ENCODE results near the gene EDAR. TPM values are rescaled to one million over a fixed set of nuclear protein-coding genes. Genes with fewer than 3 reads are reported as not detected.

EDAR gene
- total and polyA plus RNA-seq, 4 donors = not detected

GRCh38 chr2:109013051-109013450 lies 24.0 kb upstream of the EDAR start:
- DNase-seq = no peak
- Histone ChIP-seq H3K27ac (ENCODE audit: low read depth in 1 of 2, low read length in 2 of 2) (no peak overlapping the region), H3K9me3 (ENCODE audit: control insufficient read depth, low read length) (no peaks in the 10 kb centered on the region), H3K36me3 (ENCODE audit: control insufficient read depth in 1 of 2, insufficient read depth in 2 of 2, low read length in 1 of 2) (no peaks in the 10 kb centered on the region), H3K4me3 (ENCODE audit: low read length in 2 of 2) (no peak overlapping the region), H3K4me1 (ENCODE audit: control insufficient read depth in 1 of 2, insufficient read depth in 2 of 2, low read length in 2 of 2) (no peaks in the 10 kb centered on the region), H3K27me3 (ENCODE audit: control insufficient read depth in 1 of 2, insufficient read depth in 2 of 2, low read length in 1 of 2) (peaks cover 1 to 4% of the 10 kb centered on the region in 2 donors)
- intact Hi-C loops (cut with DNase I) = no loop called here
- no peak for ATAC-seq (ENCODE audit: low FRiP score)
- 89 to 90% methylated on average over 5 of the region's 5 CpGs for WGBS, 2 donors

- H3K36me3 ChIP-seq (ENCODE audit: control insufficient read depth in 1 of 2, insufficient read depth in 2 of 2, low read length in 1 of 2) = no peaks in the 10 kb centered on the region
- H3K4me3 ChIP-seq (ENCODE audit: low read length in 2 of 2) = no peak overlapping the region
- H3K4me1 ChIP-seq (ENCODE audit: control insufficient read depth in 1 of 2, insufficient read depth in 2 of 2, low read length in 2 of 2) = no peaks in the 10 kb centered on the region
- WGBS, 2 donors = 54 to 58% methylated on average over 9 of the region's 9 CpGs
- no peak for DNase-seq
- H3K27me3 ChIP-seq (ENCODE audit: control insufficient read depth in 1 of 2, insufficient read depth in 2 of 2, low read length in 1 of 2) = peaks cover 1 to 4% of the 10 kb centered on the region in 2 donors
- intact Hi-C loops (cut with DNase I) = no loop called here
- H3K27ac ChIP-seq (ENCODE audit: low read depth in 1 of 2, low read length in 2 of 2) = no peak overlapping the region
- ATAC-seq (ENCODE audit: low FRiP score) = no peak
- no peaks in the 10 kb centered on the region for H3K9me3 ChIP-seq (ENCODE audit: control insufficient read depth, low read length)
Observed at GRCh38 chr2:109009920-109010610, 21.0 kb upstream of the EDAR start.

- no peaks in the 10 kb centered on the region for H3K9me3 ChIP-seq (ENCODE audit: control insufficient read depth, low read length)
- no peak for ATAC-seq (ENCODE audit: low FRiP score)
- intact Hi-C loops (cut with DNase I) = no loop called here
- DNase-seq = no peak
- 93 to 97% methylated on average over 4 of the region's 4 CpGs for WGBS, 2 donors
- no peak overlapping the region for H3K4me3 ChIP-seq (ENCODE audit: low read length in 2 of 2)
- no peak overlapping the region for H3K27ac ChIP-seq (ENCODE audit: low read depth in 1 of 2, low read length in 2 of 2)
- H3K36me3 ChIP-seq (ENCODE audit: control insufficient read depth in 1 of 2, insufficient read depth in 2 of 2, low read length in 1 of 2) = no peaks in the 10 kb centered on the region
- H3K27me3 ChIP-seq (ENCODE audit: control insufficient read depth in 1 of 2, insufficient read depth in 2 of 2, low read length in 1 of 2) = peaks cover 1 to 2% of the 10 kb centered on the region in 2 donors
- no peaks in the 10 kb centered on the region for H3K4me1 ChIP-seq (ENCODE audit: control insufficient read depth in 1 of 2, insufficient read depth in 2 of 2, low read length in 2 of 2)
Observed at GRCh38 chr2:109006971-109007370, 18.0 kb upstream of the EDAR start.

DNA sequence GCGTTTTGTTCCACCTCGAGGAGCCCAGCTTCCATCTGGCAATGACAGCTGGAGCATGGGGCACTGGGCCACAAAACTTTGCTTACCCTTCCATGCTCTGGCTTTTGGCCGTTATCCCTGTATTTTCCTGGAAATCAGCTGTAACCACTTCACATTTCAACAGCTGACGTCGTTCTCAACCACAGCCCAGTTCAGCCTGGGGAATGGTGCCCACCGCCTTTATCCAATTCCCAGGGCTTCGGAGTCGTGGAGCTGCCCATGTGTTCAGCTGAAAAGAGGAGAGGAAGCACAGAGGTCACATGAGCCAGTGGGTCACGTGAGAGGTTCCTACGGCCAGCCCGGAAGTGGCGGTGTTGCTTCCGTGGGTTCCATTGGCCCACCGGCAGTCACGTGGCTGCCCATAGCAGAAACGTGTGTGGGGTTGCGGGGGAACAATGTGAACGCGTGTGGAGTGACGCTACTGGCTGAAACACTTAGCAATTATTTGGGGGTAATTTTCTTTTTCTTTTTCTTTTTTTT lies 16.7 kb upstream of the EDAR start:
- no peaks in the 10 kb centered on the region for H3K36me3 ChIP-seq (ENCODE audit: control insufficient read depth in 1 of 2, insufficient read depth in 2 of 2, low read length in 1 of 2)
- no peaks in the 10 kb centered on the region for H3K4me1 ChIP-seq (ENCODE audit: control insufficient read depth in 1 of 2, insufficient read depth in 2 of 2, low read length in 2 of 2)
- peak; percentile 44 for ATAC-seq (ENCODE audit: low FRiP score)
- peak; percentile 46 to 80 for DNase-seq
- no peaks in the 10 kb centered on the region for H3K9me3 ChIP-seq (ENCODE audit: control insufficient read depth, low read length)
- no peak overlapping the region for H3K4me3 ChIP-seq (ENCODE audit: low read length in 2 of 2)
- WGBS, 2 donors = 20 to 27% methylated on average over 20 of the region's 20 CpGs
- intact Hi-C loops (cut with DNase I) = no loop called here
- H3K27ac ChIP-seq (ENCODE audit: low read depth in 1 of 2, low read length in 2 of 2) = no peak overlapping the region
- H3K27me3 ChIP-seq (ENCODE audit: control insufficient read depth in 1 of 2, insufficient read depth in 2 of 2, low read length in 1 of 2) = no peaks in the 10 kb centered on the region

- DNase-seq (no peak), ATAC-seq (ENCODE audit: low FRiP score) (no peak)
- no peaks in the 10 kb centered on the region for H3K4me1 ChIP-seq (ENCODE audit: control insufficient read depth in 1 of 2, insufficient read depth in 2 of 2, low read length in 2 of 2)
- H3K9me3 ChIP-seq (ENCODE audit: control insufficient read depth, low read length) = no peaks in the 10 kb centered on the region
- H3K27me3 ChIP-seq (ENCODE audit: control insufficient read depth in 1 of 2, insufficient read depth in 2 of 2, low read length in 1 of 2) = no peaks in the 10 kb centered on the region
- no peaks in the 10 kb centered on the region for H3K36me3 ChIP-seq (ENCODE audit: control insufficient read depth in 1 of 2, insufficient read depth in 2 of 2, low read length in 1 of 2)
- no peak overlapping the region for H3K27ac ChIP-seq (ENCODE audit: low read depth in 1 of 2, low read length in 2 of 2)
- no peak overlapping the region for H3K4me3 ChIP-seq (ENCODE audit: low read length in 2 of 2)
- intact Hi-C loops (cut with DNase I) = no loop called here
- WGBS, 2 donors = 87 to 96% methylated on average over 3 of the region's 3 CpGs
Observed at GRCh38 chr2:109001201-109001600, 12.2 kb upstream of the EDAR start.

GRCh38 chr2:109000738-109001137 lies 11.7 kb upstream of the EDAR start:
- Histone ChIP-seq H3K9me3 (ENCODE audit: control insufficient read depth, low read length) (no peaks in the 10 kb centered on the region), H3K4me1 (ENCODE audit: control insufficient read depth in 1 of 2, insufficient read depth in 2 of 2, low read length in 2 of 2) (no peaks in the 10 kb centered on the region), H3K27ac (ENCODE audit: low read depth in 1 of 2, low read length in 2 of 2) (no peak overlapping the region), H3K27me3 (ENCODE audit: control insufficient read depth in 1 of 2, insufficient read depth in 2 of 2, low read length in 1 of 2) (no peaks in the 10 kb centered on the region), H3K36me3 (ENCODE audit: control insufficient read depth in 1 of 2, insufficient read depth in 2 of 2, low read length in 1 of 2) (no peaks in the 10 kb centered on the region), H3K4me3 (ENCODE audit: low read length in 2 of 2) (no peak overlapping the region)
- intact Hi-C loops (cut with DNase I) = no loop called here
- DNase-seq (no peak), ATAC-seq (ENCODE audit: low FRiP score) (no peak)
- 89 to 92% methylated on average over 4 of the region's 4 CpGs for WGBS, 2 donors

DNA sequence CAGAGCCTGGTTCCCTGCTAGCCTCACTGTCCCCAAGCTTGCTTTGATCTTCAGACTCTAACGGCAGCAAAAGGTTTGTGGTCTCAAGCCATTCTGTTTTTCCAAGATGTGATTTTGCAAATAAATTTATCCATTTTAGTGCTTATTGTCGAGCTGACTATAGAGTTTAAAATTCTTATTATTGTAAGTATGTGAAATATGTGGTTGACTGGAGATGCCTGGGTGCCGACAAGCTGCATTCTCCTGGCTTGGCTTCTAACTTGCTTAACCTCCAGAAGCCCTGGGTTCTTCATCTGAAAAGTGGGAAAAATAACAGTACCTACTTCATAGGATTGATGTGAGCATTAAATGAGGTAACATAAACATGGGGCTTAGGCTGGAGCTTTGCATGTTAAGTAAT lies 9.9 kb upstream of the EDAR start:
- H3K27me3 ChIP-seq (ENCODE audit: control insufficient read depth in 1 of 2, insufficient read depth in 2 of 2, low read length in 1 of 2) = no peaks in the 10 kb centered on the region
- no peak overlapping the region for H3K27ac ChIP-seq (ENCODE audit: low read depth in 1 of 2, low read length in 2 of 2)
- WGBS, 2 donors = 71 to 73% methylated on average over 3 of the region's 3 CpGs
- H3K4me3 ChIP-seq (ENCODE audit: low read length in 2 of 2) = no peak overlapping the region
- no peaks in the 10 kb centered on the region for H3K4me1 ChIP-seq (ENCODE audit: control insufficient read depth in 1 of 2, insufficient read depth in 2 of 2, low read length in 2 of 2)
- intact Hi-C loops (cut with DNase I) = no loop called here
- no peak for ATAC-seq (ENCODE audit: low FRiP score)
- no peak for DNase-seq
- H3K9me3 ChIP-seq (ENCODE audit: control insufficient read depth, low read length) = no peaks in the 10 kb centered on the region
- no peaks in the 10 kb centered on the region for H3K36me3 ChIP-seq (ENCODE audit: control insufficient read depth in 1 of 2, insufficient read depth in 2 of 2, low read length in 1 of 2)

DNA sequence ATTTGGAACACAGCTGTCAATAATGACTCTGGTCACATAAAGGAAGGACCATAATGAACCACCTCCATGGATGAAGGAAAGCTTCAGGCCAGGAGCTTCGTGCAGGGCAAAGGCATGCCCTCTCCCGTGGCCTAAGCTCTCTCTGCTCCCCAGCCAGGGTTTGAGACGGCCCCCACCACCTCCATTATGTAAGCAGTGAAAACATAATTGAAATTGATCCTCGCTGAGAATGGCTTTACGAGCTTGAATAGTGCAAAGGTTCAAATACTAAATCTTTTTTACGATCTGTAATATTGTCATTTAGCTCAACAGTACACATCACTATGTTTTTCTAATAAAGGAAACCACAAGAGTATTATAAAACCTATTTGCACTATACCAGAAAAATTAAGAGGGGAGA lies 5.2 kb upstream of the EDAR start:
- intact Hi-C loops (cut with DNase I) = no loop called here
- Histone ChIP-seq H3K9me3 (ENCODE audit: control insufficient read depth, low read length) (no peaks in the 10 kb centered on the region), H3K27ac (ENCODE audit: low read depth in 1 of 2, low read length in 2 of 2) (no peak overlapping the region), H3K36me3 (ENCODE audit: control insufficient read depth in 1 of 2, insufficient read depth in 2 of 2, low read length in 1 of 2) (no peaks in the 10 kb centered on the region), H3K4me3 (ENCODE audit: low read length in 2 of 2) (no peak overlapping the region), H3K27me3 (ENCODE audit: control insufficient read depth in 1 of 2, insufficient read depth in 2 of 2, low read length in 1 of 2) (no peaks in the 10 kb centered on the region), H3K4me1 (ENCODE audit: control insufficient read depth in 1 of 2, insufficient read depth in 2 of 2, low read length in 2 of 2) (no peaks in the 10 kb centered on the region)
- DNase-seq (no peak), ATAC-seq (ENCODE audit: low FRiP score) (no peak)
- WGBS, 2 donors = 85 to 89% methylated on average over 6 of the region's 6 CpGs
